Gastrocnemius medialis (tissue), 4 donors: ENCODE data around the gene USP24.

Experiments used
- POLR2A ChIP-seq, 2 donors: fragments of 450-650 bp; IDR thresholded peaks; one replicate each; pipeline ENCODE4 v1.6.1; 2017; ENCODE audit warnings: antibody characterized with exemption in 2 of 2, mild to moderate bottlenecking in 2 of 2, moderate library complexity in 2 of 2
- TF ChIP-seq, protein P1 (sequence below), 5 experiments: fragments of 450-650 bp in 3 of 5; fragments of 200-600 bp in 2 of 5; sonication (generic) in 2 of 5; IDR thresholded peaks in 4 of 5; conservative IDR thresholded peaks in 1 of 5; 1 replicate in 4 of 5; 2 replicates in 1 of 5; pipeline ENCODE4 v1.5.1; 2016 to 2019; ENCODE audit warnings: antibody characterized with exemption in 5 of 5, mild to moderate bottlenecking in 3 of 5, moderate library complexity in 3 of 5

DNA sequence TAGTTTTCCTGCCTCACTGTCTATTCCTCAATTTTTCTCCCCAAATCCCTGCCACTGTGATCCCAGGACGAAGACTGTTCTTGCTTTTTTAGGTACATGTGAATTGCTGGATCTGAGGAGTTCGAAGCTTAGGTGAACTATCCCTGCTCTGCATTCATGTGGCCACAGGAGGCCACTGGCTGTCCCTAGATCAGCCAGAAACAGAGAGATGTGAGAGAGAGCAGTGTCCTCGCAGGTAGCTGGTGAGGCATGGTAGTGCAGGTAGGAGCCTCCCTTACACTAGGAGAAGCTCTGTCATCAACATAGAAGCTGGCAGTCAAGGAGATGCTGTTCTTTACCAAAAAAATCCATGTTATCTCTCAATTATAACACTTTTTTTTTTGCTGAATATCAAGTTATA lies 71.5 kb downstream of the USP24 start:
- TF ChIP-seq, protein P1, sequence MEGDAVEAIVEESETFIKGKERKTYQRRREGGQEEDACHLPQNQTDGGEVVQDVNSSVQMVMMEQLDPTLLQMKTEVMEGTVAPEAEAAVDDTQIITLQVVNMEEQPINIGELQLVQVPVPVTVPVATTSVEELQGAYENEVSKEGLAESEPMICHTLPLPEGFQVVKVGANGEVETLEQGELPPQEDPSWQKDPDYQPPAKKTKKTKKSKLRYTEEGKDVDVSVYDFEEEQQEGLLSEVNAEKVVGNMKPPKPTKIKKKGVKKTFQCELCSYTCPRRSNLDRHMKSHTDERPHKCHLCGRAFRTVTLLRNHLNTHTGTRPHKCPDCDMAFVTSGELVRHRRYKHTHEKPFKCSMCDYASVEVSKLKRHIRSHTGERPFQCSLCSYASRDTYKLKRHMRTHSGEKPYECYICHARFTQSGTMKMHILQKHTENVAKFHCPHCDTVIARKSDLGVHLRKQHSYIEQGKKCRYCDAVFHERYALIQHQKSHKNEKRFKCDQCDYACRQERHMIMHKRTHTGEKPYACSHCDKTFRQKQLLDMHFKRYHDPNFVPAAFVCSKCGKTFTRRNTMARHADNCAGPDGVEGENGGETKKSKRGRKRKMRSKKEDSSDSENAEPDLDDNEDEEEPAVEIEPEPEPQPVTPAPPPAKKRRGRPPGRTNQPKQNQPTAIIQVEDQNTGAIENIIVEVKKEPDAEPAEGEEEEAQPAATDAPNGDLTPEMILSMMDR (IDR thresholded peaks at IDR 0.05 in 4 of 5, conservative IDR thresholded peaks at IDR 0.05 in 1 of 5), result no peak
- TF ChIP-seq POLR2A (IDR thresholded peaks at IDR 0.05), result no peak
